Glomerular visceral epithelial cell (primary cell): ENCODE measurements around the gene SLC35F6.
"Not testable (repeated sequence)": the region's sequence is repeated elsewhere in the genome, so short reads cannot be mapped to it uniquely, and the experiment has no call there.

Source experiments
- DNase-seq: peaks from one replicate; pipeline ENCODE4 v3.0.0-alpha.2; 2016; ENCODE audit errors: extremely low spot score

Gene SLC35F6

DNA sequence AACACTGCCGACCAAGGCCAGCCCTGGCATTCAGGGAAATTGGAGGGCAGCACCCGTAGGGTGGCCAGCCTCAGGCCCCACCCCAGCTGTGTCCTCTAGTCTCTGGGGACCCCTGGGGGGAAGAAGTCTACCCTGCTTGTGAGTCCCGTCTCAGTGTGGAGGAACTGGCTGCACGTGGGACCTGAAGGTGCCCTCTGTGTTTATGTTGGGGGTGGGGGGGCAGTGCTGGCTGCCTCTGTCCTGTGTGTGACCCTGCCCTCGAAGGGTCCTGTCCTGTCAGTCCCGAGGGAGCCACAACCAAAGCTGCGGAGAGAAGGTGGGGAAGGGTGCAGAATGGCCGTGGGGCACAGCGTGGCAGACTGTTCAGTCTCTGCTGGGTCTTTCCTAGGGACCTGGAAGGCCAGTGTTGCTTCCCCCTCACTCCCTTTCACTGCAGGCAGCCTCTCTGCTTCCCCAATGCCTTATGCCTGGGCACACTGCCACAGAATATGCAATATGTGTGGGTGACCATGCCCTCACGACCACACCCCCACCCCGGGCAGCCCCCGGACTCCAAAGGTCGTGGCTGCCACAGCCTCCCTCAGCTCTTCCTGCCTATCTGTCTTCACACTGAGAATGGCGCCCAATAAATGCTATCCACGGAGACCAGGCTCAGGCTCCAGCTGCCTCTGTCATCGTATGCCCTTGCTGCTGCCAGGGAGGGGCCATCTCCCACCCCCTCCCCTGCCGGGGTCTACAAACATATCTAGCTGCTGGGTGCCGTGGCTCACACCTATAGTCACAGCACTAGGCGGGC is 33.3 kb upstream of the SLC35F6 start:
- DNase-seq = no peak

DNA sequence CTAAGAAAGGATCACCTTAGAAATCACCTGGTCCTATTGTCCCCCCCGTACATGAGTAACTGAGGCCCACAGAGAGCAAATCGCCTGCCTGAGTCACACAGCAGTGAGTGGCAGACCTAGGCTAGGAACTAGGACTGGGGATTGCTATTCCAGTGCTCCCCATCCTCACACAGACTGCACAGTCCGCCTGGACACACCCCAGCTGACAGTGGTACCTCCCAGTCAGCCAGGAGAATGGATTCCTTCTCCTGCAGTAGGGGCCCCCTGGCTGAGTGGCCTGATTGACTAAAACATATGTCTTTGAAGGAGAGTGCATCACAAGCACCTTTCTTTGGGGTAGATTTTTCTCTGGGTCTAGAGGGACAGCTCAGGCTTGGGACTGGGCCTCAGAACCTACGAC is 32.4 kb upstream of the SLC35F6 start:
- no peak for DNase-seq

DNA sequence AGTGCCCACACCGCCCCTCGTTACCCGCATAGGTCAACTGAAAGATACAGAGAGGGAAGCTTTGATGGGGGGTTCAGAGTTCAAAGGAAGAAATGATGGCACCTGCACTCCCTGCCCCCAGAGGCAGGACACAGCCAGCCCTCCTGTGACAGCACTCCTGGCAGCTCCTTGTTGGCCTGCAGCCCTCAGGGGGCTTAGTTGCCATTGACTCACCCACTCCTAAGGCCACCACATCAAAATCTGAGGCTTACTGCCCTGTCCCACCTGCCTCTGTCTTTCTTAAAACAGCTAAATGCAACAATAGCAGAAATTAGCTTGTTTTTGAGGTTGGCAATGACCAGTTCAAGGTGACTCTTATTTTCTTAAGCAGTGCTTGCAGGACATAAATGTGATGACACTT is 31.6 kb upstream of the SLC35F6 start:
- DNase-seq = no peak

DNA sequence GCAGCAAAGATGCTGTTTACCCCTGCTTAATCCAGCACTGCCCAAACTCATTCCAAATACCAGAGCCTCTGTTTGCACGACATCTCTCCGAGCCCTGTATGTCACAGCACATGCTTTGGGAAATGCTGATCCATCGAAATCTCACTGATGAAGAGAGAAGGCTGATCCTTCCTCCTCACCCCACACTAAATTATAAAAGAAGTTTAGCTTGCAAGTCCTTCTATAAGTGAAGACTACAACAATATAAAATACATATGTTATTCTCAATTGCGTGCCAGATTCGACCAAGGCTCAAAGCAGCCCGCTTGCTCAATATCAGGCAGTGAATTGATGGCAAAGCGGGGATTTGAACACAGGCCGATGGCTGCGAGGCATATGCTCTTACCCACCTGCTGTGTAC is 30.7 kb upstream of the SLC35F6 start:
- no peak for DNase-seq

DNA sequence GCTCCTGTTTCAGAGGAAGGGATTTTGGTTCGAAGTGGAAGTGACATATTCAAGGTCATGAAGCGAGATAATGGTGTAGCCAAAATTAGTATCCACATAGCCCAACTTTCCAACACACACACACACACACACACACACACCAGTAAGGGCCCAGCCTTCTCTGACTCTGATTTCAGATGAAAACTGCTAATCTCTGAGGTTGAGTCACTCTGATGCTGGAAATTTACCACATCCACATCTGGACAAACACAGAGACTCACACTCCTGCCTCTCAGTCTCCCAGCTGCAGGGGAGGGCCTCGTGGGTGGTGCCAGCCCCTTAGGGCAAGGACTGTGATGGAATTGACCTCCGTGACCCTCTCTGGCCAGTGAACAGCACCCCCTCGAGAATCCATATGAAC is 29.0 kb upstream of the SLC35F6 start:
- DNase-seq = peak; percentile 48

DNA sequence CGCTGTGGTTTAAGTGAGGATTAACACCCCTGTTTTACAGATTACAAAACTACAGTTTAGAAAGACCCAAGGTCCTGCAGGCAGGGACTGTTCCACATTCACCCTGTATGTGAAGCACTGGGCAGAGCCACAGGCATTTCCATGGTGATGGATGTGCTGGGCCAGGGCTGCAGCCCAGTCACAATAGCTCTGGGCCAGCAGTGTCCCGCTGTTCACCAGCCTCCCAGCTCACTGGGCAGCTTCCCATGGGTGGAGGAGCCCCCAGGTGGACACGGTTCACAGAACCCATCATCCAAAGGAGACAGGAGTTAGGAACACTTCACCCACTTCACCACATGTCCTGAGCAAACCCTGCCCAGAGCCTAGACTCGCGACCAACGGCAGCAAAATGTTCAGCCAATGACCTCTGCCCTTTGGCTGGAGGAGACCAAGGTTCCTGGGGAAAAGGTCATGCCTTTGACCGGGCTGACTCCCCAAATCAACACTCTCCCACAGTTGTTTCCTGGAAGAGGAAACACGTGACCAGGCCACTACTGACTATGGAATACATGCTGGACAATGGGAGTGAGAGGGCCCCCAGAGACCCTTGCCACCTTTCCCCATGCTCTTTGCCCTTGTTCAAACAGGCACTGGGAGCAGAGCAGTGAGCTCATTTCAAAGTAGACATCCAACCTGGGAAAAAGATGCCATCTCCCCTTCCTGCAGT is 28.0 kb upstream of the SLC35F6 start:
- no peak for DNase-seq

DNA sequence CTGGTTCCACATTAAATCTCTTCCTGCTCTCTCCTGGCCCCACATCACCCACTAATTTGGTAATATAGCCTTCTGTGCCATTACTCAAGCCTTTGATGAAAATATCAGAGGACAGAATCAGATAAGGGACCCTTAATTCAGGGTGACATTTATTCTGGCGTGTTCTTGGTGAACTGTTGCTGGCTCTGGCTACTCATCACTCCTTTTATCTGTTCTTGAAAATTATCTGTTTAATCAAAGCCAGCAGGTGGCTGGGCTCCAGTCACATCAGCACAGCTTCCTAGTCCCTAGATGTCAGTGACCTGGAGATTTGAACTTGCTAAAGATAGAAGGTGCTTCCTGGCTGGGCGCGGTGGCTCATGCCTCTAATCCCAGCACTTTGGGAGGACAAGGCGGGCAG is 26.9 kb upstream of the SLC35F6 start:
- no peak for DNase-seq

DNA sequence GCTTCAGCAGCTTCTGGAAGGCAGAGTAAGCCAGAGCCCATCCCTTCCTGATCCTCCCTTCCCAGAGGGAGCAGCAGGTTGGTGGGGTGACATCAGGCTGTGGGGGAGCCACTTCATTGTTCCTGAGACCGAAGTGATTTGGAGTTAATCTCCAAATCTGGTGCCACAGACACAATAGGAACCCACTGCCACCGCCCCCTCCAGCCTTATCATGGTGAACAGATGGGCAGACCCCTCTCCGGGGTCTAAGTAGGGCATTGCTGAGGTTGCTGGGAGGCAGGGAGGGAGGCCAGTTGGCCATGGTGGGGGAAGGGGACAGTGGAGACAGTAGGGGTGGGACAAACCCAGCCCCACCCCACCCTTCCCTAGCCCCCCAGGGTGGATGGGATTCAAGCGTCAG is 25.6 kb upstream of the SLC35F6 start:
- DNase-seq = no peak

DNA sequence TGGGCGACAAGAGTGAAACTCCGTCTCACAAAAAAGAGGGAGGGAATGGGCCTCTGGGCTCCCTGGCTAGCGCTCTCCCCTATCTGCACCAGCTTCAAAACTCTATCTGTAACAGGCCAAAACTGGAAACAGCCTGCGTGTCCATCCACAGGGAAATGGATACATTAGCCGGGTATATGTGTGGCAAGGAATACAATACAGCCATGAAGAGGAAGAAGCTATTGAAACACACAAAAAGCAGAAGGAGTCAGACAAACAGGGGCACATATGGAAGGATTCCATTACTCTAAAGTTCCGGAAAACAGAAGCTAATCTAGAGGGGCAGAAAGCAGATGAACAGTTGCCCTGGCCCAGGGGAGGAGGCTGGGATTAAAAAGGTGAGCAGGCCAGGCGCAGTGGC is 24.6 kb upstream of the SLC35F6 start:
- no peak for DNase-seq

DNA sequence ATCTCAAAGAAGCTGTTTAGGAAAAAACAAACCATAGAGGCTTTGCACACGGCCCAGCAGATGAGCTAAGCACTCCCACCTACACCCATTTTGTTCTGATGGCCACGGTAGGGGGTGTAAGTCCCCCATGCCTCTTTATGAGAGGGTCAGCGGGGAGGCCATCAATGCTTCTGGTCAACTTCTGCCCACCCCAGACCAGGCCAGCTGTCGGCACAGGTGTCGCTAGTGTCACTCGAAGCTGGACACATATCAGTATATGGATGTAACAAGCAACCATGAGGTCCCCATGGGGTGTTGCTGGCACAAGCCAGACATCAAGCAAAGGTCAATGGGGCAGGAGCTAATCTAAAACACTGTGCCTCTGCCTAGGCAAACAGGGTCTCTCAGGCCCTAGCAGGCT is 23.7 kb upstream of the SLC35F6 start:
- no peak for DNase-seq

DNA sequence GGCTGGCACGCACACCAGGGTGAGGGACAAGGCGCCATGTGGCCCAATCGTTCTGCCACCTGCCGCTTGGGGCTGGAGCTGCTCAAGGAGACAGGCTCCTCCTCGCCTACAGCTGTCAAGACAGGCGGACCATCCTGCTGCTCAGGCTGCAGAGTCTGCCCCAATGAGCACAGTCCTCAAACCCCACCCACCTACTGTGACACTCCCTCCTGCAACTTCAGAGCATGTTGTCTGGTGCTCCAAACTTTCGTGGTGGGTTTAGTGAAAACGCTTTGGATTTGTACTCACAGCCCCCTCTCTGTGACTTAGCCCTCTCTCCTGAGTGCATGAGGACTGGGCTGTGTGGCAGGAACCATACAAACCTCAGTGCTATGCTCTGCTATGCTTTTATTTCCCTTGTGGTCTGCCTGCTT is 23.2 kb upstream of the SLC35F6 start:
- DNase-seq = no peak

DNA sequence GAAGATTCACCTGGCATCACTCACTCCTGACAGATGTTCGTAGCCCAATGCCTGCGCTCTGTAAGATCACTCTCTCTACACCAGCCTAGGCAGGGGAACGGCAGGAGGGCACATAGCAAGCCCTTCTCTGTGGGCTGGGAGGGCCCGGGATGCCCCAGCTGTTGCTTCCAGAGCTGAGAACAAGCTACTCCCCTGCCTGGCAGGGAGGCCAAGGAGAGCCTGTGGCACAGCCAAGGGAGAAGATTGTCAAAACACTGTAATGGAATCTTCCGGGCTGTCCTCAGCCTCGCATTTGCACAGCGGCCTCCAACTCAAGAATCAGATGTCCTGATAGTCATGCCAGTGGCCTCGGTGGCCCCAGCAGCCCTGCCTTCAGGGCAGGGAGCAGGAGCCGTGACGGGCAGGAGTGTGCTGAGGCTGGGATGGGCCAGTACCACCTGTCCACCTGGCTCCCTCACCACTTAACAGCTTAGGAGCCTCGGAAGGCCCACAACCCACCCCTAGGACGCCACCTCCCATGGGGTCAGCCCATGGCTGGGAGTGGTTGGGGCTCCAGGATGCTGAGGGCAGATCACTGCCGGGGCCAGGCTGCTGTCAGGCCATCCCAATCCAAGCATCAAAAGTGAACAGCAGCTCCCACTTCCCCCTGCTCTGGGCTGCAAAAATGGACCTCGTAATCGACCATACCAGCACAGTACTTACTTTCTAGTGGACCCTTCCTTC is 21.9 kb upstream of the SLC35F6 start:
- DNase-seq = no peak

DNA sequence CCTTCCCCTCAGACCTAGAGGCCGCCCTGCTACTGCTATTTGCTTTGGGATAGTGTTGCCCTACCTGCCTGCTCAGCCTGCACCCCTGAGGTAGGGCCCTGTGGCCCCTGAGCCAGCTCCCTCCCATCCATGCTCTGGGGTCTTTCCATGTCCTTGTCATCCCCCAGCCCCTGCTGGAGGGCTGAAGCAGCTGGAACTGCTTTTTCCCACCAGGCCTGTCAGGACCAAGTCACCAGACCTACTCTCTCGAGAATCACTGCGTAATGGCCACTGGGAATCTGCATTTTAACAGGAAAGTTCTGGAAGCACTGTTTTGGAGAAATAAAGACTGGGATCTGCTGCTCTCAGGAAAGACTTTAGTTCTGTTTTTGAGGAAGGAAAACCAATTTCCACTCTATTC is 20.2 kb upstream of the SLC35F6 start:
- DNase-seq = no peak

DNA sequence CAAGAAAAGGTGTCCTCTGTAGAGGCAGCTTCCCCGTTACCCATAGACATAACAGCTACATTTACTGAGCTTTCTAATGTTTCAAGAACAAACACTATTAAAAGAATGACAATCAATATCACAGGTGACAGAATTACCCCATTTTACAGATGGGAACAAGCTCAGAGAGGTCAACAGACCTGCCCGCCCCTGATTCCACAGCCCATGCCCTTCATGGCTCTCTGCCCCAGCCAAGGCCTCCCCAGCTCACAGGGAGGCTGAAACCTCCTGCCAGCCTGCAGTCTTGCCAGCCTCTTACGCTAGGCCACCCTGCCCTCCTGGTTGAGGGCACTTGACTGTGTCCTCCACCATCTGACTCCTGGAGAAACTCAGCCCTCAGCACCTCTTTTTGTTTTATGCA is 19.1 kb upstream of the SLC35F6 start:
- DNase-seq = no peak

DNA sequence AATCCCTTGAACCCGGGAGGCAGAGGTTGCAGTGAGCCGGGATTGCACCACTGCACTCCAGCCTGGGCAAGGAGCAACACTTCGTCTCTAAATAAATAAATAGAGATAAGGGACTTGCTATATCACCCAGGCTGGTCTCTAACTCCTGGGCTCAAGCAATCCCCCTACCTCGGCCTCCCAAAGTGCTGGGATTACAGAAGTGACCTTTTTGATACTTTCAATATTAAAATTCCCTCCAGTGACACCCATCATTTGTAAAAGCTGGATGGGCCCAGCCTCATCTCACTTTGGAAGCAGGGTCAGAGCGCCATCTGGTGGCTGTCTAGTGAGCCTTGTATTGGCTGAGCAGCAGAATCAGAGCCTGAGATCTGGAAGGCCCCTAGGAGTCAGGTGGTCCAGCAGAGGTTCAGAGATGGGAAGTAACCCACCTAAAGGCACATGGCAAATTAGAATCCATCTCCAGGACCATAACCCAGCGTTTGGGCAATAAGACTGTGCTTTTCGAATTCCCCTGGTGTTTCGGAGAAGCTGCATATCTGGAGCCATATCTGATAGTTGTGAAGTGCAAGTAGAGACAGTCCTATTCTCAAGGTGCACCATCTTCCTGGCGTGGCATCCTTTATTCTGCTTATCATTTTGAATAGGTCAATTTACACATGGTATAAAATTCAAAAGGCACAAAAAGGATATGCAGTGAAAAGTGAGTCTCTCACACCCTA is 18.3 kb upstream of the SLC35F6 start:
- peak; percentile 72 for DNase-seq

DNA sequence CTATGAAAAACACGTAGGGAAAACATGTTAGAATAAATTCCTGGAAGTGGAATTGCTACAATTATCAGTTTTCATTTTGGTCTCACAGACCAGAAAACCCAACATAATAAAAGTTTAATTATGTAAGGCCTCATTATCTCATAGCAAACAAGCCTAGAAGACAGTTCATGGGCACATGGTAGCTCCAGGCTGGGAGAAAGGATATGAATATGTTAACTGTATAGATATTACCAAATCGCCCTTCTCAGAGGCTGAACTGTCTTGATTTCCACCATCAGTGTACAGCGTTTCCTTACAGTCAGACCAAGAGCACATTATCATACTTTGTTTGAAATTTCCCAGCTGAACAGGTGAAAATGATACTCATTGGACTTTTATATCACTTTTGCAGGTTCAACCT is 17.1 kb upstream of the SLC35F6 start:
- DNase-seq = no peak

DNA sequence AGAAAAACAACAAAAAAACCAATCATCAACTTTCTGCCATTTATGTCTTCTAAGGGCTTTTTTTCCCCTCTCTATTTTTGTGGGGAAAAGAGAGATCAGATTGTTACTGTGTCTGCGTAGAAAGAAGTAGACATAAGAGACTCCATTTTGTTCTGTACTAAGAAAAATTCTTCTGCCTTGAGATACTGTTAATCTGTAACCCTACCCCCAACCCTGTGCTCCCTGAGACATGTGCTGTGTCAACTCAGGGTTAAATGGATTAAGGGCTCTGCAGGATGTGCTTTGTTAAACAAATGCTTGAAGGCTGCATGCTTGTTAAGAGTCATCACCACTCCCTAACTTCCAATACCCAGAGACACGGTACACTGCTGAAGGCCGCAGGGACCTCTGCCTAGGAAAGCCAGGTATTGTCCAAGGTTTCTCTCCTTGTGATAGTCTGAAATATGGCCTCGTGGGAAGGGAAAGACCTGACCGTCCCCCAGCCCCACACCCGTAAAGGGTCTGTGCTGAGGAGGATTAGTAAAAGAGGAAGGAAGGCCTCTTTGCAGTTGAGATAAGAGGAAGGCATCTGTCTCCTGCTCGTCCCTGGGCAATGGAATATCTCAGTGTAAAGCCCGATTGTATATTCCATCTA is 14.2 kb upstream of the SLC35F6 start:
- peak; percentile 13 for DNase-seq

DNA sequence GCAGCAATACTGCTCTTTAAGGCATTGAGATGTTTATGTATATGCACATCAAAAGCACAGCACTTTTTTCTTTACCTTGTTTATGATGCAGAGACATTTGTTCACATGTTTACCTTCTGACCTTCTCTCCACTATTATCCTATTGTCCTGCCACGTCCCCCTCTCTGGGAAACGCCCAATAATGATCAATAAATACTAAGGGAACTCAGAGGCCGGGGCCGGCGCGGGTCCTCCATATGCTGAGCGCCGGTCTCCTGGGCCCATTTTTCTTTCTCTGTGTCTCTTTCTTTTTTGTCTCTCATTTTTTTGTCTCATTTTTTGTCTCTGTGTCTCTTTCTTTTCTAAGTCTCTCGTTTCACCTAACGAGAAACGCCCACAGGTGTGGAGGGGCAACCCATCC is 13.6 kb upstream of the SLC35F6 start:
- not testable (repeated sequence) for DNase-seq

DNA sequence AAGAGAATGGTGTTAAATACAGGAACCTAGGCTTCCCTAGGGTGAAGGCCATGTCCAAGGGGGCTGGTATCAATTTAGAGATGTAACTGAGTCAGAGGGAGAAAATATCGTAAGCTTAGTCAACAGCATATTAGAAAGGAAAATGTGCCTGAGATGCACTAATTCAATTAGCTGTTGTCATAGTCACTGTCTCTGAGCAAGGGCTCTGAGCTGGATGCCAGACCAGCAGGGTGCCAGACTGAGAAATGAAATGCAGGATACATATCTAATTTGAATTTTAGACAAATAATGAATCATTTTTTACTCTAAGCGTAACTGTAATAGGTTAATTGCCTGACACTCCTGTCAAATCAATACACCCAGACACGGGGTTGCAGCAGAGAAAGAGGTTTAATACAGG is 11.4 kb upstream of the SLC35F6 start:
- no peak for DNase-seq

DNA sequence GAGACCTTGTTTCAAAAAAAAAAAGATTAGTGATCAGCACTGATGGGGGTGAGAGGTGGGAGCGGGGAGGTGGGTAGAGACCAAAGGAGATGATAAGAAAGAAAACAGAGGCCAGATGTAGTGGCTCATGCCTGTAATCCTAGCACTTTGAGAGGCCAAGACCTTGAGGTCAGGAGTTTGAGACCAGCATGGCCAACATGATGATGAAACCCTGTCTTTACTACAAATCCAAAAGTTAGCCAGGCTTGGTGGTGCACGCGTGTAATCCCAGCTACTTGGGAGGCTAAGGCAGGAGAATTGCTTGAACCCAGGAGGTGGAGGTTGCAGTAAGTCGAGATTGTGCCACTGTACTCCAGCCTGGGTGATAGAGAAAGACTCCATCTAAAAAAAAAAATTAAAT is 9.5 kb upstream of the SLC35F6 start:
- no peak for DNase-seq

DNA sequence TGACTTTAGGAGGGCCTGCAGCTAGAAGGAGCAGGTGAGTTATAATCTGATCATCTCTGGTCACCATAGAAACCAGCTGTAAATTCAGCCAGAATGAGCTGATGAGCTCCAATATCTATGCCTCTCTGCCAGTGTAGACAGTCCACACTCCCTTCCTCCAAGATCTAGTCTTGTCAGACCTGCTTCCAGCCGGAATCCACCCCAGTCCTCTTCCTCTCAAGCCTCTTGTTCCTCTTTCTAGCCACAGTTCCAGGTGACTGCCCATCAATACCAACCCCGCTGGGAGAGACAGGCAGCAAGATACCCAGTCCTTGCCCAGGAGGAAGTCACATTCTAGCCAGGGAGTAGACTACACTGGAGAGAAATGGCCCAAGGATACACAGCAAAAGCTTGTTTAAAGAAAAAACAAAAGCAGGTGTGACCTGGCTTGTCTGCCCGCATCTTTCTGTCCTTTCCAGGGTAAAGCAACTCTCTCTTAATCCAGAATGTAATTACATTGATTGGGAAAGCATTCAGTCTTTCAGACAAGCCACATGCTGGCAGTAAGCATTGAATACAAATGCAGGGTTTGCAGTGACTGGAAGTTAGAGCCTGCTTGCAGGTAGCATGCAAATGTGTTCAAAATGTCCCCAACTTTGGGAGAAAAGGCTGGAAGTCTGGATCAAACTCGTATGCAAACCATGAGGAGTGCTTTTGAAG is 9.0 kb upstream of the SLC35F6 start:
- peak; percentile 58 for DNase-seq
